Spleen (tissue), 7 donors: Measurements from ENCODE around the gene SLC6A18.

Source experiments
- POLR2A ChIP-seq, 3 donors: fragments of 450-650 bp; IDR thresholded peaks; one replicate each; pipeline ENCODE4 v1.5.1; 2017; ENCODE audit warnings: antibody characterized with exemption in 3 of 3, mild to moderate bottlenecking in 1 of 3
- TF ChIP-seq, protein P1 (sequence below), 11 experiments: fragments of 200-600 bp in 7 of 11; fragments of 450-650 bp in 4 of 11; sonication (generic) in 4 of 11; IDR thresholded peaks in 8 of 11; conservative IDR thresholded peaks in 3 of 11; 1 replicate in 7 of 11; 2 replicates in 4 of 11; pipeline versions ENCODE4 v1.4.0 to v1.8.0; 2016 to 2021; ENCODE audit warnings: antibody characterized with exemption in 11 of 11, inconsistent platforms in 4 of 11, mild to moderate bottlenecking in 1 of 11
- donor health status: DM: no; HTN: no; CAD: no; lungs with moderate emphysema.
- donor health status: DM: no; HTN: no; CAD: no.
- donor health status: DM: no; HTN: no; CAD: no.

DNA sequence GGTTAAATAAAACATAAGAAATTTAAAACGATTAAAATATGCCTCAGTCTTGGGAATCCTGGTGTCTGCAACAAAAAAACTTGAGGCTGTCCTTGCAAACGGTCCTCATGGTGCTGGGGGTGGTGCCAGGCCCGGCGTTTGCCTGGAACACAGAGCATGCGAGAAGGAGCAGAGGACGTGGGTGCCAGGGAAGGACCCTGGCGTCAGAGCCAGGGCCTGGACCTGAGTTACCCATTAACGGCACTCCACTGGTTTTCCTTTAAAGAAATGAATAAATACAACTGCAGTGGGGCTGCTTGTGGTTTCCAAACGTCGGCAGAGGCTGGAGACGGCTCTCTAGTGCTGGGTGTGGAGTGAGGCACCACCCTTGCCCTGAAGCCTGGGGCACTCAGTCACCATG, at the start of gene SLC6A18:
- TF ChIP-seq, protein P1, sequence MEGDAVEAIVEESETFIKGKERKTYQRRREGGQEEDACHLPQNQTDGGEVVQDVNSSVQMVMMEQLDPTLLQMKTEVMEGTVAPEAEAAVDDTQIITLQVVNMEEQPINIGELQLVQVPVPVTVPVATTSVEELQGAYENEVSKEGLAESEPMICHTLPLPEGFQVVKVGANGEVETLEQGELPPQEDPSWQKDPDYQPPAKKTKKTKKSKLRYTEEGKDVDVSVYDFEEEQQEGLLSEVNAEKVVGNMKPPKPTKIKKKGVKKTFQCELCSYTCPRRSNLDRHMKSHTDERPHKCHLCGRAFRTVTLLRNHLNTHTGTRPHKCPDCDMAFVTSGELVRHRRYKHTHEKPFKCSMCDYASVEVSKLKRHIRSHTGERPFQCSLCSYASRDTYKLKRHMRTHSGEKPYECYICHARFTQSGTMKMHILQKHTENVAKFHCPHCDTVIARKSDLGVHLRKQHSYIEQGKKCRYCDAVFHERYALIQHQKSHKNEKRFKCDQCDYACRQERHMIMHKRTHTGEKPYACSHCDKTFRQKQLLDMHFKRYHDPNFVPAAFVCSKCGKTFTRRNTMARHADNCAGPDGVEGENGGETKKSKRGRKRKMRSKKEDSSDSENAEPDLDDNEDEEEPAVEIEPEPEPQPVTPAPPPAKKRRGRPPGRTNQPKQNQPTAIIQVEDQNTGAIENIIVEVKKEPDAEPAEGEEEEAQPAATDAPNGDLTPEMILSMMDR (IDR thresholded peaks at IDR 0.05 in 8 of 11, conservative IDR thresholded peaks at IDR 0.05 in 3 of 11) = no peak
- no peak for TF ChIP-seq POLR2A (IDR thresholded peaks at IDR 0.05)
